ENCODE measurements around the gene SYNJ1. TPM values are rescaled to one million over a fixed set of nuclear protein-coding genes. Genes with fewer than 3 reads are reported as not detected.

Gene SYNJ1
- total RNA-seq, 2 donors from 2014 or later: 7.9 to 9.2 TPM

DNA sequence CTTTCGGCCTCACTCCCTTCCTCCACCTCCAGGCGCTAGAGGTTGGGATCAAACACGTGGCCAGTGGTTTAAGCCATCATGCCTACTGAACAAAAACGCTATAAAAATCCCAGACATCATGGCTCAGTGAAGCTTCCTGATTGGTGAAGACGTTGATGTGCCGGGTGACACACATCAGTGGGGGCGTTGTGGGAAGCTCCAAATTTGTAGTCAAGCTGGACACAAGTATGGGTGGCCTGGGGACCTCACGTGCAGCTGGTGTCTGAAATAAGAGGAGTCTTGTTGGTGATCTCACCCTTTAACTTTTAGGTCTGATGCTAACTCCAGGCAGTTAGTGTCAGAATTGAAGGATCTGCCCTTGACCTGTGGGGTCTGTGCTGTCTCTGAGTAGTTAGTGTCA lies 122.3 kb downstream of the SYNJ1 start:
- WGBS: 84% methylated on average over 8 of the region's 8 CpGs
- H3K36me3 ChIP-seq: peaks cover 5 to 17% of the 10 kb centered on the region in 2 donors

DNA sequence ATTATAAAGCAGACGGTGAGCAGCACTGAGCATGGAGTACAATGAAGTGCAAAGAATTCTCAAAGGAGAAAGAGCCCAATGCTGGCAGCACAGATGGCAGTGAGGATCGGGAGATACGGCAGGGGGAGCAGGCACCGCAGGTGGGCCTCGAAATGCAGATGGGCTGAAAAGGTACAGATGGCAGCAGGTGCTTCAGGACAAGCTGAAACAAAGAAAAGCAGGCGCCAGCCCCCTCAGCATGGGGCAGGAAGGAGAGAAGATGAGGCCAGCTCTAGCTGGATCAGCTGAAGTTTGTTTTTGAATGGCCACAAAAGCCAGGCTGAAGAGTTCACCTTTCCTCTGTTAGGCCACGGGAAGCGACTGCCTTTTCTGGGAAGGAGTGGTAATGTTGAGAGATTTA lies 123.3 kb downstream of the SYNJ1 start:
- TF ChIP-seq POLR2AphosphoS5 (IDR thresholded peaks at IDR 0.05): no peak
- TF ChIP-seq, protein P1, sequence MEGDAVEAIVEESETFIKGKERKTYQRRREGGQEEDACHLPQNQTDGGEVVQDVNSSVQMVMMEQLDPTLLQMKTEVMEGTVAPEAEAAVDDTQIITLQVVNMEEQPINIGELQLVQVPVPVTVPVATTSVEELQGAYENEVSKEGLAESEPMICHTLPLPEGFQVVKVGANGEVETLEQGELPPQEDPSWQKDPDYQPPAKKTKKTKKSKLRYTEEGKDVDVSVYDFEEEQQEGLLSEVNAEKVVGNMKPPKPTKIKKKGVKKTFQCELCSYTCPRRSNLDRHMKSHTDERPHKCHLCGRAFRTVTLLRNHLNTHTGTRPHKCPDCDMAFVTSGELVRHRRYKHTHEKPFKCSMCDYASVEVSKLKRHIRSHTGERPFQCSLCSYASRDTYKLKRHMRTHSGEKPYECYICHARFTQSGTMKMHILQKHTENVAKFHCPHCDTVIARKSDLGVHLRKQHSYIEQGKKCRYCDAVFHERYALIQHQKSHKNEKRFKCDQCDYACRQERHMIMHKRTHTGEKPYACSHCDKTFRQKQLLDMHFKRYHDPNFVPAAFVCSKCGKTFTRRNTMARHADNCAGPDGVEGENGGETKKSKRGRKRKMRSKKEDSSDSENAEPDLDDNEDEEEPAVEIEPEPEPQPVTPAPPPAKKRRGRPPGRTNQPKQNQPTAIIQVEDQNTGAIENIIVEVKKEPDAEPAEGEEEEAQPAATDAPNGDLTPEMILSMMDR (IDR thresholded peaks at IDR 0.05): no peak
- no peak for TF ChIP-seq POLR2A (IDR thresholded peaks at IDR 0.05)
- H3K4me3 ChIP-seq: no peak overlapping the region
- WGBS: 78% methylated on average over 8 of the region's 8 CpGs
- H3K27ac ChIP-seq: no peak overlapping the region
- no peaks in the 10 kb centered on the region for H3K9me3 ChIP-seq
- intact Hi-C loops (cut with DNase I): loop anchor here (5.0 kb wide), 1 partner anchor 202 kb away; no protein-coding TSS in a partner anchor
- peaks cover 5 to 17% of the 10 kb centered on the region in 2 donors for H3K36me3 ChIP-seq
- H3K27me3 ChIP-seq (replicated peaks; ENCODE audit: insufficient read depth): no peaks in the 10 kb centered on the region
- no peak for DNase-seq (ENCODE audit: low spot score)
- H3K4me1 ChIP-seq (replicated peaks): no peaks in the 10 kb centered on the region

More for the DNA sequence above, 122.3 kb downstream of the SYNJ1 start:
- H3K4me1 ChIP-seq (replicated peaks): no peaks in the 10 kb centered on the region
- intact Hi-C loops (cut with DNase I): no loop called here
- no peak overlapping the region for H3K27ac ChIP-seq
- H3K4me3 ChIP-seq: no peak overlapping the region
- H3K27me3 ChIP-seq (replicated peaks; ENCODE audit: insufficient read depth): no peaks in the 10 kb centered on the region
- no peaks in the 10 kb centered on the region for H3K9me3 ChIP-seq
- TF ChIP-seq, protein P1 (IDR thresholded peaks at IDR 0.05): no peak
- TF ChIP-seq POLR2A (IDR thresholded peaks at IDR 0.05) (no peak), POLR2AphosphoS5 (IDR thresholded peaks at IDR 0.05) (no peak)
- no peak for DNase-seq (ENCODE audit: low spot score)

DNA sequence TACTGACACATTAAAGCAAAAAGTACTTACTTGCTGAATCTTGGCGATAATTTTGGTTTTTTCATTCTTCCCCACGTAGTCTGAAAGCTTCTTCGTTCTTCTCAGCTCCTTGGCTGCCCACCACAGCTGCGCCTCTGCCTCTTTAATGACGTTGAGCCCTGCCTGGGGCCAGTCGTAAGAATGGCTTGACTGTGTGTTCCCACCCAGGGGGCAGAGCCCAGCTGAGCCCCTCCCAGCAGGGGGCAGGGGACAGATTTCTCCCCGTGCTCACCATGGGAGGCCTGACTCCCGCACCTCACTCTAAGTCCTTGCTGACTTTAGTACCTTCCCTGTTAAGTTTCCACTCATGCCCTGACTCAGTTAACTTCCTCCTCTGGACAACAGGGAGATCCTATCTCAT lies 124.7 kb downstream of the SYNJ1 start:
- Histone ChIP-seq H3K27me3 (replicated peaks; ENCODE audit: insufficient read depth) (no peaks in the 10 kb centered on the region), H3K4me1 (replicated peaks) (no peaks in the 10 kb centered on the region), H3K36me3 (peaks cover 5 to 17% of the 10 kb centered on the region in 2 donors), H3K4me3 (no peak overlapping the region), H3K27ac (no peak overlapping the region), H3K9me3 (no peaks in the 10 kb centered on the region)
- intact Hi-C loops (cut with DNase I): loop anchor here (5.0 kb wide), 1 partner anchor 201 kb away; no protein-coding TSS in a partner anchor
- no peak for DNase-seq (ENCODE audit: low spot score)
- 72% methylated on average over 8 of the region's 8 CpGs for WGBS
- TF ChIP-seq, protein P1 (IDR thresholded peaks at IDR 0.05): no peak
- TF ChIP-seq POLR2A (IDR thresholded peaks at IDR 0.05) (no peak), POLR2AphosphoS5 (IDR thresholded peaks at IDR 0.05) (no peak)

DNA sequence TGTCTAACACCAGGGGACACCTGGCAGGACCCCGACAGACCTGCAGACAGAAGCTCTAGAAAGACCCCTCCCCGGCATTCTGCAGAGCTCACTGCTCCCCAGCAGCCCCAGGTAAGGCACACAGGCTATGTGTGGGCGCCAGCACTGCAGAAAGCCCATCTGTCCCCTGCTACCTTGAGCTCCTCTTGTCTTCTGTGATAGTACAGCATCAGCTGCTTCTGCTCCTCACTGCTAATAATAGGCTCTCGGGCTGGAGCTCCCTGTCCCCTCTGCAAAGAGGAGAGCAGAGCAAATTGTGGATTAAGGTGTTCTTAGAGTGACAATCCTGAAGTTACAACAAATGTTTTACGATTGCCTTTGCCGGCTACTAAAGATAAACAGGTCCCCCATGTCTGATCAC lies 125.7 kb downstream of the SYNJ1 start:
- no peaks in the 10 kb centered on the region for H3K9me3 ChIP-seq
- no peaks in the 10 kb centered on the region for H3K27me3 ChIP-seq (replicated peaks; ENCODE audit: insufficient read depth)
- TF ChIP-seq, protein P1 (IDR thresholded peaks at IDR 0.05): no peak
- no peak for TF ChIP-seq POLR2A (IDR thresholded peaks at IDR 0.05)
- TF ChIP-seq POLR2AphosphoS5 (IDR thresholded peaks at IDR 0.05): no peak
- 84% methylated on average over 6 of the region's 6 CpGs for WGBS
- no peaks in the 10 kb centered on the region for H3K4me1 ChIP-seq (replicated peaks)
- H3K4me3 ChIP-seq: no peak overlapping the region
- intact Hi-C loops (cut with DNase I): loop anchor here (5.0 kb wide), 1 partner anchor 200 kb away; no protein-coding TSS in a partner anchor
- DNase-seq (ENCODE audit: low spot score): no peak
- H3K36me3 ChIP-seq: peaks cover 5 to 17% of the 10 kb centered on the region in 2 donors
- H3K27ac ChIP-seq: no peak overlapping the region

DNA sequence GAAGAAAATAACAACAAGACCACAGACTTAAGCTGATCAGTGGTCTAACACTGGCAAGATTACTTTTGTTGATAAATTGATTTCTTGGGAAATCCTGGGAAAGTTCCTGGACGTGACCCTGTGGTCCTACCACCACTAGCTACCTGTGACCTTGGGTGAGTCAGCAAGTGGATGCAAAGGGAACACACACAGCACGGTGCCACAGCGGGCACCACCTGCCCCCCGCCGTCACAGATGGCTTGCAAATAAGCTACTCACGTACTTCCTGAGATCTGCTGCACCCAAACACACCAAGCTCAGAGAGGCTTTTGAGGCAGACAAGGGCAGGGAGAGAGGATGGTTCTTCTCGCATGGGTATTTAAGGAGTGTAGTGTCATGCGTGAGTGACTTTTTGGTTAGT lies 128.3 kb downstream of the SYNJ1 start:
- intact Hi-C loops (cut with DNase I): loop anchor here (10.0 kb wide), 1 partner anchor 735 kb away; no protein-coding TSS in a partner anchor
- H3K27ac ChIP-seq: no peak overlapping the region
- WGBS: 63% methylated on average over 8 of the region's 8 CpGs
- H3K4me1 ChIP-seq (replicated peaks): no peaks in the 10 kb centered on the region
- H3K27me3 ChIP-seq (replicated peaks; ENCODE audit: insufficient read depth): no peaks in the 10 kb centered on the region
- no peaks in the 10 kb centered on the region for H3K9me3 ChIP-seq
- H3K4me3 ChIP-seq: no peak overlapping the region
- DNase-seq (ENCODE audit: low spot score): no peak
- peaks cover 5 to 17% of the 10 kb centered on the region in 2 donors for H3K36me3 ChIP-seq
- TF ChIP-seq POLR2A (IDR thresholded peaks at IDR 0.05) (no peak), POLR2AphosphoS5 (IDR thresholded peaks at IDR 0.05) (no peak)
- TF ChIP-seq, protein P1 (IDR thresholded peaks at IDR 0.05): no peak

Measured in prostate gland (tissue), 2 donors.